Measurements from ENCODE around the gene B3GALNT2.
"Not testable (repeated sequence)": the region's sequence is repeated elsewhere in the genome, so short reads cannot be mapped to it uniquely, and the experiment has no call there.

The B3GALNT2 gene

DNA sequence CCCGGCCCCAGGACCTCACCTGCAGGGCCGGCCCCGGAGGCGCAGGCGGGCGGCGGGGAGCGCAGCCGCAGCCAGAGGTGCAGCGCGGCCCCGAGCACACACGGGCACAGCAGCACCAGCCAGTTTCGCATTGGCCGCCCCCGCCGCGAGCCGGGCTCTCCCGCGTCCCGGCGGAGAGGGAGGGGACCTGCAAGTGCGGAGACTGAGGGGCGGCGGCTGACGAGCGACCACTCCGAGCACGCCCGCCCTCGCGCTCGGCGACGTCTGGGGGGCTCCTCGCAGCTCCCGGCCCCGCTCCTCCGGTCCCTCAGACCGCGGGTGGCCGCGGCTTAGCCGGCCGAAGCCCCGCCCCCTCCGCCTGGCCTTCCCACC, at the start of gene B3GALNT2:
TSS of gene B3GALNT2 (minus strand) at position 331 of the 372 bp plus-strand sequence. CDS start at position 131, 200 bp downstream.
- peak in 1 of 2 experiments; percentile 56 for DNase-seq

DNA sequence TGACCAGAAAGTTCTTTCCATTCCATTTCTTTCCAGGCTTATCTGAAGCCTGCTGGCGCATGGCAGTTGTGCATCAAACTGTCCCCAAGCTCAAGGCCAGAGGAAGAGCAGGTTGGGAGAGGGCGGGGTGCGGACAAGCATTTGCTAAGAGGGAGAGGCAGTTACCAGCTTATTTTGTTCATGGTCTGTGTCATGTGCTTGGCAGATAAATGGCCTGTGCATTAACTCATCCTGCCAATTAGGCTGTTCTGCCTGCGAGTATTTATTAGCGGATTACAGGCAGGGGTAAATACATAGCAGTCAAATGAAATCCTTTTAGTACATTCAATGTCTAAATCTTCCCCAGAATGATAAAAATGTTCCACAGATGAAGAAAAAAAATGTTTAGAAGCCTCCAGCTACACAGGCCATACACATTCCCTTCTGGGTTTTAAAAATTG, 48.9 kb upstream of the B3GALNT2 start:
- no peak for DNase-seq

DNA sequence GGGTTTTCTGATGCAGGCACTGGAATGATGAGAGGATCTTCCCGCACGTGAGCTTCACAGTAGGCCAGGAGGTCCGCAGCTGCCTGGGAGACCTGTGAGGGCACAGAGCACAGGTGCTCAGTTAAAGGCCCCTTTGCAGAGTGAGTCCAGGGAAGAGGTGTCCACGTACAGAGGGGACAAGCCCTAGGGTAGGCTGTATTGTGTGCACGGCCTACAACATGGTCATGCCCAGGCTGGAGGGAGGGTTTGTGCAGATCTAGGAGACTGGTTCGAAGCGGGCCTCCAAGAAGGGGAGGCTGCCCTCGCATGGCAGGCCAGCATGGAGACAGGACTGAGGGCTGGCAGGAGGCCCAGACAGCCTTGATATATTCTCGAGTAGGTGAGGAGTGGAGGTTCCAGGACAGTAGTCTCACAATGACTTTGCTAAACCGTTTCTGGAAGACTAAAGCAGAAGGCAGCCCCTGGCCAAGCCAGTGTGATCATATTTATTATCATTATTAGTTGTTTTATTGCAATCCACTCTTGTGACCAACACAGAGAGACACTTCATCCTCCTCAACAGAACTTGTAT, 48.0 kb upstream of the B3GALNT2 start:
- no peak for DNase-seq

DNA sequence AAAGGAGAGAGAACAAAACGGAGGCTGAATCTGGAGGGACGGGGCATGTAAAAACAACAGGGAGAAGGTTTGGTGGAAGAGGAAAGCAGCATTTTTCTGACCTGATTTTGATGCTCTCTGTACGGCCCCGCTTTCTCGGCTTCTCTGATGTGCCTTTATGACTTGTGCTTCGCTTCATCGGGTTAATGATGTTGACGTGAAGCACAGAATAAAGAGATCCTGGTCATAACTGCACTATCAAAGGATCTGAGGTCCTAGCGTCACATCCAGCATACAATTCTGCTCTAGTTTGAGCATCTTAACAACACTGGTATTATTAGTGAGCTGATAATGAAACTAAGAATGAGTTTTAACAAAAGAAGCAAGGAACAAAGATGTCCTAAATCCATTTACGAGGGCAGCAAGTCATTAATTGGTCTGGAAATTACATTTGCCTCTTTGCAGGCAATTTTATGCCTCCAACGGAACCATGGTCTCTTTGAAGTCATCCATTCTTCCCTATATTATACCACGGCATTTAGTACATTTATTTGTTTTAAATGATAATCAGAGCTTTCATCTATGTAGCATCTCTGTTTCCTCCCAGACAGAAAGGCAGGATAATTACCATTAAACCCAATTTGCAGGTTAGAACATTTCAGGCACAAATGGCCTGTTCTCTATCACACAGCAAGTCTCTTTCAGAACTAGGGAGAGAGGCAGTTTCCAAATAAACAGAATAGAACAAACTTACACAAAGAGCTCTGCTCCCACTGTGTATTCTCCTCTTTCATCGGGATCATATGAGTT, 45.3 kb upstream of the B3GALNT2 start:
- DNase-seq: no peak

DNA sequence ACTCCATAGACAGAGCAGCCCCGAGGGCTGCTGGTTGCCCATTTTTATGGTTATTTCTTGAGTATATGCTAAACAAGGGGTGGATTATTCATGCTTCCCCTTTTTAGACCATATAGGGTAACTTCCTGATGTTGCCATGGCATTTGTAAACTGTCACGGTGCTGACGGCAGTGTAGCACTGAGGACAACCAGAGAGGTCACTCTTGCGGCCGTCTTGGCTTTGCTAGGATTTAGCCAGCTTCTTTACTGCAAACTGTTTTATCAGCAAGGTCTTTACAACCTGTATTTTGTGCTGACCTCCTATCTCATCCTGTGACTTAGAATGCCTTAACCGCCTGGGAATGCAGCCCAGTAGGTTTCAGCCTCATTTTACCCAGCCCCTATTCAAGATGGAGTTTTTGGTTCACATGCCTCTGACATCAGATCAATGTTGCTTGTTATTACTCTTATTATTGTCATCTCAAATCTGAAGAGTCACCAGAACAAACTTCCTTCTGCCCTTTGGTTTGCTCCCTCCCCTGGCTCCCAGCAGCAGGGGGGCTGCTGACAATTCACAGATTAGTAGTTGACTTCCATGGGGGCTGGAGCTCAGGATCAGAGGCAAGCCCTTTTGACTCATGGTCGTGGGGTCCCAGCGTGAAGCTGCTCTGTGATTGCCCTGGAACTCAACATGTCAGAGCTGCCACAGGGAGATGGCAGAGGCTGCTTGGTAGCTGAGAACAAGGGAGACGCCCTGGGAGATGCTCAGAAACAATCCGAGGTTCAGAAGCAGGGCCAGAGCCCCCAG, 42.3 kb upstream of the B3GALNT2 start:
- DNase-seq: peak in 1 of 2 experiments; percentile 7

DNA sequence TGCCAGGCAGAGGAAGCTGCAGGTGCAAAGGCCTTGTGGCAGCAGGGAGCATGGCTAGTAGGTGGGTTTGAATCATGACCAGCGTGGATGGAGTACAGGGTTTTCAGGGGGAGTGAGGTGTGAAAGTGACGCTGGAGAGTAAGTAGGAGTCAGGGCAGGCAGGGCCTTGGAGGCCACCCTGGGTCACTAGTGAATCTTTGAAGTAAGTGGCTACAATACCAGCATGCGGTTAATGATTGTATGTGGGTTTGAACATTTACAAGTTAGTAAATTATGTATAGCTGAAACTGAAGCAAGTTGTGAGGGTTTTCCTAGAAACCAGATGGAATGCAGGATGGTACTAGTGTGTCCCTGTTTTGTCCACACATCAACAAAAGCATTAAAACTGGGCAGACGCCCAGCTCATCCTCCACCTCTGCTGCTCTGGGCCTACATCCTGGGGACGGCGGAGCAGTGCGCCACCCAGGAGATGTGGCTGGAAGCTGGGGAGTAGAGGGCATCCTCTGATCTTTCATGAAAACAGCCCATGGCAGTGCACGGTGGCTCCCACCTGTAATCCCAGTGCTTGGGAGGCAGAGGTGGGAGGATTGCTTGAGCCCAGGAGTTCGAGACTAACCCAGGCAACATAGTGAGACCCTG, 41.2 kb upstream of the B3GALNT2 start:
- DNase-seq: no peak

DNA sequence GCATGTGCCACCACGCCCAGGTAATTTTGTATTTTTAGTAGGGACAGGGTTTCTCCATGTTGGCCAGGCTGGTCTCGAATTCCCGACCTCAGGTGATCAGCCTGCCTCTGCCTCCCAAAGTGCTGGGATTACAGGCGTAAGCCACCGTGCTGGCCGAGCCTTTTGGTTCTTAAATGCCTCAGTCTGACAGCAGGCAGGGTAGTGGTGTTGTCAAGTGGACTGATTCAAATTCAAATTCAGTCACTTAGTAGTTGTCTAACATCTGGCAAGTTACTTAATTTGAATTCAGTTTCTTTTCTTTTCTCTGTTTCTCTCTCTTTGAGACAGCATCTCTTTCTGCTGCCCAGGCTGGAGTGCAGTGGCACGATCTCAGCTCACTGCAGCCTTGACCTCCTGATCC, 38.6 kb upstream of the B3GALNT2 start:
- DNase-seq: not testable (repeated sequence)

DNA sequence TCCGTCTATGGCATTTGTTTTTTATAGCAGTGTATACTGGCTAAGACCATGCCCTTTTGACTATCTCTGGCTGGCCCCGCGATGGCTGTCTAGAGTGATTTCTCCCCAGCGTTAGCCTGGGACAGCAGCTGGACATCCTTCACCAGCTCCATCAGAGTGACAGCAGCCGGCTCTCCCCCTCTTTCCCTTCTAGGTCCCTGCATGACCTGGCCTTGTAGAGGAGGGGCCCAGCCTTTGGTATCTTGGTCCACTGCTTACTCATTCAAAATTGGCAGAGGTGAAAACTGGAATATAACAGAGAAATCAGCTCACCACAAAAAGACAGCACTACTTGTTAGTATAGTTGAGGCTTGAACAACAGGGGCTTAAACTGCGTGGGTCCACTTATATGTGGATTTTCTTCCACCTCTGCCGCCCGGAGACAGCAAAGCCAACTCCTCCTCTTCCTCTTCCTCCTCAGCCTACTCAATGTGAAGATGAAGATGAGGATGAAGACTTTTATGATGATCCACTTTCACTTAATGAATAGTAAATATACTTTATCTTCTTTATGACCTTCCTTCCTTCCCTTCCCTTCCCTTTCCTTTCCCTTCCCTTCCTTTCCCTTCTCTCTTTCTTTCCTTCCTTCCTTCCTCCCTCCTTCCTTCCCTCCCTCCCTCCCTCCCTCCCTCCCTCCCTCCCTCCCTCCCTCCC, 29.4 kb upstream of the B3GALNT2 start:
- DNase-seq: no peak

DNA sequence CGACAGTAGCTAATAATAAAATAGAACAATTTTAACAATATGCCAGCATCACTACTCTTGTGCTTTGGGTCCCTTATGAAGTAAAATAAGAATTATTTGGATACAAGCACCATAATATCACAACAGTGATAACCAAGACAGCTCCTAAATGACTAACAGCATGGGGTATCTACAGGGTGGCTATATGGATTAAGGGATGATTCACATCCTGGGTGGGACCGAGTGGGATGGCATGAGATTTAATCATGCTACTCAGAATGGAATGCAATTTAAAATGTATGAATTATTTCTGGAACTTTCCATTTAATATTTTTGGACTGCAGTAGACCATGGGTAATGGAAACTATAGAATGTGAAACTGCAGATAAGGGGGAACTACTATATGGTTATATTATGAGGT, 28.1 kb upstream of the B3GALNT2 start:
- DNase-seq: no peak

DNA sequence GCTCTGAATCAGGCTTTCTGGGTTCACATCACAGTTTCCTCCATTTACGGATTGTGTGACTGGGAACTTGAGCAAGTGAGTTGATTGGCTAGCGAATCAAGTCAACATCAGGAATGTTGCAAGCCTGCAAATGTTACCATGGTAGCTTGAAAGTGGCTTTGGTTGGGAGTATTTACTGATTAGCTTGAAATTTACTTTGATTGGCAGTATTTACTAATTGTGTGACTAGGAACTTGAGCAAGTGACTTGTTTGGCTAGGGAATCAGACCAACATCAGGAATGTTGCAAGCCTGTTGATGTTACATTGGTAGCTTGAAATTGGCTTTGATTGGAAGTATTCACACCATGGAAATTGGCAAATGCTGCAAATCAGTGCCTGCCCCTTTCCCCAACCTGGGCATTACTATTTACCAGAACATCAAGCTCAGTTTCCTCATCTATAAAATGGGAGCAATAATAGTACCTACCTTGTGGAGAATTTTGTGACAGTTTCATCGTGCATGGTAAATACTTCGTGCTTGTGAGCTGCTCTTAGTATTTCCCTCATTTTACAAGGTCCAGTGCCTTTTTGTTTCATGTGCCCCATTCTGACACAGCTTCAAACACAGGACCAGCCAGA, 23.1 kb upstream of the B3GALNT2 start:
- no peak for DNase-seq

DNA sequence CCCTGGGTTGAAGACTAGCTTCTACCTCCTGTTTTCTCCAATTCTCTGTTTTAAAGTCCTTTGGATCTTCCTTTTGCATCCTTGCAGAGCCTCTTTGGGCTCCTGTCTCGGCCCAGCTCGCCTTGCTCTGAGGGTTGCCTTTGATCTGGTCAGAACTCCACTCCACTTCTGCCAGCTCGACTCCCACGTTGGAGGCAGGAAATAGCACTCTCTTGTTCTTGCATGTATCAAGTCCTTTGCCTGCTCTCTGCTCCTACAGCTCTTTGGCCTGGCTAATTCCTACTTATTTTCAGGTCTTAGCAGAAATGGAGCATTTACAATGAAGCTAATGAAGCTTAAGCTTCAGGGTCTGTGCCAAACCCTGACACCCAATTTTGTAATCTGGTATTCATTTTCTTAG, 21.1 kb upstream of the B3GALNT2 start:
- no peak for DNase-seq

DNA sequence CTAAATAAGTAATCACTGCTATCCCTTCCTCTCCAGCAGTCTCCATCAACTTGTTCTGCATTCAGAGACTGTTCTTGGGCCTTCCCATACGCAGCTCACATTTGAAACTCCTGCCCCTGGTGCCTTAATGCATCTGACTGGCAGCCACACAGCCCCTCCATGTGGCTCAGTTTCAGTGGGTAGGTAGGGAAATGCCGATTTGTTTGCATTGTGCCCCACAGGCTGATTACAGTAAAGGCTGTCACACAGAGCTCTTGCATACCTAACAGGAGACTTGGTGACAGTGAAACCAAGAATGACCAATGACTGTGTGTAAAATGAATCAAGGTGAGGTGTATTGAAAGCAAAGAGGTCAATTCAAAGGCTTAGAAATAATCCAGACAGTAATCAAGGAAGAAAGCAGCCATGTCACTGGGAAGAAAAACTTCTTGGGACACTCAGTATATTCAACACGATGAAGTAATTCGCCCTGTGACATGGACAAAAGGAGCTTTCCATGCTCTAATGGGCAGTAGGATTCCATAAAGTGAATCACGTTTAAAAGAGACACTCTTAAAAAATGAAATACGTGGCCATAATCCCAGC, 12.7 kb upstream of the B3GALNT2 start:
- no peak for DNase-seq

DNA sequence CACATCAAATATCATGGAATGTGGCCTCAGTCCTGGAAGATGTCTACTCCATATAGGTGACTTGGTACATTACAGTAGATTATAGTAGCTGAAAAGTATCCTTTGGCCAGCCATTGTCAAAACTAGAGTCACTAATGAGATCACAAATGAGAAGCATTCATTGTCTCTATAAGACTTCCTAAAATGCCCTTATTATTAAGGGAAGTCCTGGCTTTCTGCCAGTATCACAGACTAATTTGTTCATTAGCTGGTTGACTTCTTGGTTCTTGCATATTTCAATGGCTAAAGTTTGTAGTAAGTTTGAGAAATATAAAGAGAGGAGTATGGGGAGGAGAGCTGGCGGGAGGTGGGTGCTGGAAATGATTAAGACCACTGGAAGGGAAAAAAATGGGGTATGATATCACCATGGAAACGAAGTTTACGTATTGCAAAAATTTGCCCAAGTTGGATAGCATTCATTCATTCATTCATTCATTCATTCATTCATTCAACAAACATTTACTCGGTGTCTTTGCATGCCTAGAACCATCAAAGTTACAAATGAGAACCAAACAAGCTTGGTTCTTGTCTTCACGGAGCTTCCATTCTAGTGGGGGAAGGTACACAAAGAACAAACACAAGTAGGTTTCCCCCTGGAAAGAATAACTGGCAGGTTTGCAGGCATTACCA, 11.7 kb upstream of the B3GALNT2 start:
- DNase-seq: no peak

DNA sequence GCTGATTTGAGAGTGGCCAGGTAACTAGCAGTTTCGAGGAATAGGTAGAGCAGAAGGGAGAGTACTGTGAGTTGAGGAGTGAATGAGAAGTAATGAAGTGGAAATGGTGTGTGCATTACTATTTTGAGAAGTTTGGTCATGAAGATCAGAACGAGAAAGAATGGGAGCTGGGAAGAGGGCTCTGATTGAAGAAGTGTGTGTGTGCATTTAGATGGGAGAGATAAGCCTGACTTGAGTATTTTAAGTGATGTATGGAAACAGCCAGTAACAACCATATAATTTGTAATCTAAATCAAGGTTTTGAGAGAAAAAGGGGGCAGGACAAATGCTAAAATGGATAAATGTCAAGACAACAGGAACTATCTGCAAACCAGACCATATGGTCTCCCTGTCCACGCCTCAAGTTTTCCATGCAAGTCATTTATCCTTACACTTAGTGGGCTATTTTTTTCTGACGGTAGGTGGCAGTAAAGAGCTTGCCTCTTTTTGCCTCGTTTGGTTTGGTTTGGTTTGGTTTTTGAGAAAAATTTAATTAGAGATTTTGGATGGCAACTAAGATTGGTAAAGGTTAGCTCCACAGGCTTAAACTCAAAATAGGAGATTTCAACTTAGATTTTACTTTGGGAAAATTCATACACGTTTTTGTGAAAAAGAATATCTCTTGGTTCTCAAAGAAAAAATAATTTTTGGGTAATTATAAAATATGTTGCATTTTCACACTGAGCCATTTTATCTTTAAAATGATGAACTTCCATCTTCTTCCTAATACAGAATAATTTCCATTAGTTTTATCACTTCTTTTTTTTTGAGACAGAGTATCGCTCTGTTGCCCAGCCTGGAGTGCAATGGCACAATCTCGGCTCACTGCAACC, 9.5 kb upstream of the B3GALNT2 start:
- peak; percentile 69 to 82 for DNase-seq

DNA sequence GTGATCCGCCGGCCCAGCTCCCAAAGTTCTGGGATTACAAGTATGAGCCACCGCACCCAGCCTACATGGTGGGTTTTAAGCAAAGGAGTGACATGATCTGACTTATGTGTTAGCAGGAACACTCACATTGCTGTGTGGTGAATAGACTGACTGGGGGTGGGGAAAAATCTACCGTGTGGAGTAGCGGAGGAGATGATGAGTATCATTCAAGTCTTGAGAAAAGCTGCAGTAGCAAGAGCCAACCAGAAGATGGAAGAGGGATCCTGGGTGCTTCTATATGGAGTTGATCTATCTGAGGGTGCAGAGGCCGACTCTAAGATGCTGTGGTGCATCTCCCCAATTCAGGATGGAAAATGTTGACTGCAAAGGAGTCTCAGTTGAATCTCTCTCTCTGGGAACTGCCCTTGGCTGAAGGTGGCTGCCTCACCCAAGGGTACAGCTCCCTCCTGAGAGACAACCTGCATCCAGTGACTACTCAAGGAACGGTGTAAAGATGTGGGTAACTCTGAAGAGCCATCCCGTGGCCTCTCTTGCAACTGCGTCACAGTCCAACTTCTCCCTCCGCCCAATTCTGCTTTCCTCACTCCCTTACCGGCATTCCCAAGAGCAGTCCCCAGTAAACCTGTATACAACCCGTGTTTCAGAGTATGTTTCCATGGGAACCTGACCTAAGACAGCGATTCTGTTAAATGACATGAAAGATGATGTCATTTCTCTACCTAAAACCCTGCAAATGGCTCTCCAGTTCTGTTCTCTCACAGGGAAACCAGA, 7.4 kb upstream of the B3GALNT2 start:
- peak; percentile 26 for DNase-seq

DNA sequence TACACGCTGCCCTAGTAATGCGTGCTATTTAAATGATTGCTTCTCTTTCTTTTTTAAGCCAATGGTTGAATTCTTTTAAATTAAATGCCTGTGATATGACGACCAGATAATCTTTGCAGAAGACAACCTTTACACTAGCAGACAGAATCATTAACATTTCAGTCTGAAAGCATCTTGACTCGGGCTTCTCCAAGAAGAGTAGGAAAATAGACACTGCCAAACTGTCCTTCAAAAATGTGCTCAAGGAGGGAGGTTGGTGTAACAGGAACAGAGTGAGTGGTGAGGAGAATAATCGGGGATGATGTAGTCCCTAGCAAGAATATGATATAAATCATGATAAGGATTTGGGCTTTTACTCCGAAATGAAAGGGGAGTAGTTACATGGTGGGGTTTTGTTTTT, 6.6 kb upstream of the B3GALNT2 start:
- no peak for DNase-seq

DNA sequence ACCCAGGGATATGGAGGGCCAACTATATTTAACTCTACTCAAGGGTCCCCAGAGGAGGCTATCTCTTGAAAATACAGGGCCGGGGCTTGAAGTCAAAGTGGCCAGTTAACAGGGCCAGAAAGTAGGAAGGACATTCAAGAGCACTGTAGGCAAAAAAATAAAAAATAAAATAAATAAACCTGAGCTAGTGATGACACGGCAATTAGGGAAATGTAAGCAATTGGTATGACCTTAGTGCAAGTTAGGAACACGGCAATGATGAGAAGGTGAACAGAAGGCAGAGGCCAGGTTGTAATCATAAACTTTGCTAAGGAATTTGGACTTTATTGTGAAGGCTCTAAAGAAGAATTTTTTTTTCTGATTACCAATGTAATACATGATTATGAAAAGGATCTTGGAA, 3.4 kb upstream of the B3GALNT2 start:
- DNase-seq: no peak

DNA sequence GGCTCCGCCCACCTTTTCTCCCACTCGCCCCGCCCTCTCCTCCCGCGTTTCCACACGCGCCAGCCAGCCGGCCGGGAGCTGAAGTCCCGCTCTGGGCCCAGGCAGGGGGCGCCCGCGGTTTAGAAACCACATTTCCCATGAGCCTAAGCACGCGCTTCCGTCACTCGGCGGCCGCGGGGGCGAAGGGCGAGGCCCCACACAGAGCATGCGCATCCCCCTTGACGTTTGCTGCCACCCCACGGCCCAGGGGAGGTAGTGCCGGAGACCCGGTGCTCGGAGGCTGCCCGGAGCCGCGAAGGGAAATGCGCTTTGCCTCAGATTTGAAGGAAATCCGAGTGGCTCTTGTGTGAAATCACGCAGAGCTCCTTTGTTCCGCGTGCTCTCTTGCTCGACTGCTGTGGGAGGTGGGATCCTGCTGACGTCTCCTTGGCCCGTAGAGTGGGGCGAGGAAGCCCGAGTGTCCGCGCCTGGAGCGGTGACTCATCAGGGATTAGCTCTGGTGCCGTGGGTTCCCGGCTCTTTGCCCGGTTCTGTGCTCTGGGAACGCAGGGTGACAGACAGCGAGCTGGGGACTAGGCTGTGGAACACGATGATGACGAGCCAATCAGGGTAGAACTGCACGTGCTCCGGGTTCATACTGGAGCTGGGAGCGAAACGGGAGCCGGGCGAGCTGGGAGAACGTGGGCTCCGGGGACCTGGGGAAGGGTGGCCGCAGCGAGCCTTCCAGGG, 406 bp upstream of the B3GALNT2 start:
- DNase-seq: peak; percentile 96 to 98
